CD14-positive monocyte (primary cell): ENCODE results near the gene ZBTB47. TPM values are rescaled to one million over a fixed set of nuclear protein-coding genes. Genes with fewer than 3 reads are reported as not detected.

Experiments used
- DNase-seq, 3 donors: peaks; one replicate each; pipeline ENCODE4 v3.0.0-alpha.2; 2011 to 2022
- H2AFZ ChIP-seq: 2 replicates; pipeline ENCODE4 v1.6.0; 2012; ENCODE audit warnings: mild to moderate bottlenecking, low read depth, low read length, inconsistent platforms; ENCODE audit not compliant: insufficient read depth, poor library complexity, severe bottlenecking
- H3K27ac ChIP-seq, 2 donors: 1 replicate in 1 of 2; 2 replicates in 1 of 2; pipeline ENCODE4 v1.5.1; 2012 to 2013; ENCODE audit warnings: low read length in 2 of 2, control low read depth in 1 of 2, inconsistent platforms in 1 of 2, low read depth in 1 of 2, mild to moderate bottlenecking in 1 of 2
- H3K27me3 ChIP-seq, 2 donors: one replicate each; pipeline versions ENCODE4 v1.6.0 to v1.6.1; 2011 to 2013; ENCODE audit warnings: low read length in 2 of 2; ENCODE audit not compliant: control insufficient read depth in 2 of 2, insufficient read depth in 2 of 2
- H3K36me3 ChIP-seq, 2 donors: replicated peaks in 1 of 2; 1 replicate in 1 of 2; 2 replicates in 1 of 2; pipeline versions ENCODE4 v1.5.1 to v1.6.1; 2012 to 2013; ENCODE audit warnings: low read length in 2 of 2, control low read depth in 1 of 2, inconsistent platforms in 1 of 2, mild to moderate bottlenecking in 1 of 2; ENCODE audit not compliant: insufficient read depth in 2 of 2, control insufficient read depth in 1 of 2
- H3K4me1 ChIP-seq, 2 donors: 1 replicate in 1 of 2; 2 replicates in 1 of 2; pipeline versions ENCODE4 v1.5.1 to v1.6.1; 2012 to 2013; ENCODE audit warnings: low read length in 2 of 2, control low read depth in 1 of 2, inconsistent platforms in 1 of 2, mild to moderate bottlenecking in 1 of 2, moderate library complexity in 1 of 2; ENCODE audit not compliant: insufficient read depth in 2 of 2, control insufficient read depth in 1 of 2
- H3K4me2 ChIP-seq: replicated peaks from 2 replicates; pipeline ENCODE3; 2012; ENCODE audit warnings: low read length, moderate library complexity, mild to moderate bottlenecking; ENCODE audit not compliant: poor library complexity, severe bottlenecking; ENCODE audit errors: extremely low read depth
- H3K4me3 ChIP-seq, 3 experiments: fragments of 200-600 bp in 1 of 3; sonication (generic) in 1 of 3; replicated peaks in 1 of 3; 1 replicate in 2 of 3; 2 replicates in 1 of 3; pipeline ENCODE4 v1.5.1; 2011 to 2013; ENCODE audit warnings: low read length in 3 of 3, mild to moderate bottlenecking in 3 of 3, control low read depth in 2 of 3, low read depth in 2 of 3, inconsistent platforms in 1 of 3, moderate library complexity in 1 of 3
- H3K79me2 ChIP-seq: 2 replicates; pipeline ENCODE4 v1.6.0; 2012; ENCODE audit warnings: mild to moderate bottlenecking, control low read depth, inconsistent platforms, low read length, moderate library complexity; ENCODE audit not compliant: insufficient read depth
- H3K9ac ChIP-seq: 2 replicates; pipeline ENCODE4 v1.6.0; 2017; ENCODE audit warnings: low read length, mild to moderate bottlenecking; ENCODE audit not compliant: insufficient read depth, poor library complexity, severe bottlenecking
- H3K9me3 ChIP-seq, 2 donors: replicated peaks in 1 of 2; 1 replicate in 1 of 2; 2 replicates in 1 of 2; pipeline versions ENCODE4 v1.5.1 to v1.6.1; 2012 to 2013; ENCODE audit warnings: low read length in 2 of 2, control low read depth in 1 of 2; ENCODE audit not compliant: control insufficient read depth in 1 of 2, insufficient read depth in 1 of 2
- H4K20me1 ChIP-seq: 2 replicates; pipeline ENCODE4 v1.6.0; 2012; ENCODE audit warnings: mild to moderate bottlenecking, low read length, control low read depth, moderate library complexity; ENCODE audit not compliant: insufficient read depth
- H3K27ac Mint-ChIP-seq, 7 donors: one replicate each; pipeline ENCODE4 v1.8.0; 2020; ENCODE audit warnings: mild to moderate bottlenecking in 7 of 7, mixed read lengths in 7 of 7, moderate library complexity in 6 of 7, inconsistent platforms in 2 of 7
- H3K27me3 Mint-ChIP-seq, 3 donors: one replicate each; pipeline ENCODE4 v1.8.0; 2021 to 2022; ENCODE audit warnings: low read depth in 3 of 3, mild to moderate bottlenecking in 3 of 3, mixed read lengths in 3 of 3, moderate library complexity in 3 of 3, inconsistent platforms in 1 of 3
- H3K36me3 Mint-ChIP-seq, 2 donors: one replicate each; pipeline ENCODE4 v1.8.0; 2020; ENCODE audit warnings: mixed read lengths in 2 of 2, inconsistent platforms in 1 of 2, mild to moderate bottlenecking in 1 of 2
- H3K4me1 Mint-ChIP-seq: one replicate; pipeline ENCODE4 v1.8.0; 2020; ENCODE audit warnings: mild to moderate bottlenecking, mixed read lengths
- H3K4me3 Mint-ChIP-seq, 2 donors: one replicate each; pipeline ENCODE4 v1.8.0; 2020; ENCODE audit warnings: mild to moderate bottlenecking in 2 of 2, mixed read lengths in 2 of 2, moderate library complexity in 1 of 2
- H3K9me3 Mint-ChIP-seq, 7 donors: one replicate each; pipeline ENCODE4 v1.8.0; 2020 to 2022; ENCODE audit warnings: mixed read lengths in 7 of 7, mild to moderate bottlenecking in 6 of 7, moderate library complexity in 6 of 7, inconsistent platforms in 2 of 7
- CTCF ChIP-seq: fragments of 200-600 bp; IDR thresholded peaks from one replicate; pipeline ENCODE4 v1.8.0; 2022; ENCODE audit warnings: antibody characterized with exemption, mild to moderate bottlenecking
- WGBS: methylation state at CpG from one replicate; pipeline ENCODE4 v1.1.5; 2013; ENCODE audit warnings: missing lambda C conversion rate; ENCODE audit not compliant: insufficient coverage; 5-methylcytosine and 5-hydroxymethylcytosine counted together
- intact Hi-C, 2 donors: fragments of 100-400 bp; cut with micrococcal nuclease; formaldehyde crosslinking; loops; one replicate each; pipeline versions ENCODE4 v1.15.0 to v1.15.1; 2023
- polyA plus RNA-seq, 3 donors: library from polyadenylated mRNA; depleted of rRNA in 1 of 3; unstranded in 2 of 3; stranded (reverse) in 1 of 3; fragments of 300-500 nt in 2 of 3; fragments of >200 nt in 1 of 3; fragmentation: Illumina TruSeq in 2 of 3; gene quantifications; 1 replicate in 2 of 3; 2 replicates in 1 of 3; pipeline ENCODE4 v1.2.3, GENCODE V29; 2012 to 2021

The ZBTB47 gene
- polyA plus RNA-seq, 3 donors: 0.35 to 9.8 (median 0.41) TPM

- Mint-ChIP-seq H3K27me3 (peaks cover 3 to 15% (median 4%) of the 10 kb centered on the region in 3 donors), H3K4me3 (no peak overlapping the region), H3K4me1 (peaks cover 8% of the 10 kb centered on the region), H3K27ac (no peak overlapping the region), H3K9me3 (peaks cover 3 to 17% (median 8%) of the 10 kb centered on the region in 7 donors), H3K36me3 (no peaks in the 10 kb centered on the region)
- Histone ChIP-seq H3K36me3 (no peaks in the 10 kb centered on the region), H2AFZ (no peak overlapping the region), H3K9ac (no peak overlapping the region), H3K27ac (no peak overlapping the region), H4K20me1 (no peaks in the 10 kb centered on the region), H3K4me1 (no peaks in the 10 kb centered on the region), H3K9me3 (peaks cover 0 to 10% of the 10 kb centered on the region in 2 donors), H3K79me2 (no peaks in the 10 kb centered on the region), H3K27me3 (no peaks in the 10 kb centered on the region), H3K4me2 (no peak overlapping the region), H3K4me3 (no peak overlapping the region)
- no peak for DNase-seq
- intact Hi-C loops: no loop called here
- no peak for TF ChIP-seq CTCF
- WGBS: no CpG with 5 or more reads among the region's 7 CpGs
These were observed 16.6 kb downstream of the ZBTB47 start for GRCh38 chr3:42670051-42670576.

GRCh38 chr3:42670670-42671069 lies 17.2 kb downstream of the ZBTB47 start:
- no peak for TF ChIP-seq CTCF
- no peaks in the 10 kb centered on the region for H3K36me3 ChIP-seq
- H3K27me3 Mint-ChIP-seq: peaks cover 4 to 15% (median 6%) of the 10 kb centered on the region in 3 donors
- H3K36me3 Mint-ChIP-seq: no peaks in the 10 kb centered on the region
- H3K4me3 ChIP-seq: no peak overlapping the region
- H3K4me1 ChIP-seq: no peaks in the 10 kb centered on the region
- no peak overlapping the region for H3K27ac Mint-ChIP-seq
- peaks cover 8% of the 10 kb centered on the region for H3K4me1 Mint-ChIP-seq
- WGBS: no CpG with 5 or more reads among the region's 1 CpG
- peaks cover 0 to 10% of the 10 kb centered on the region in 2 donors for H3K9me3 ChIP-seq
- H2AFZ ChIP-seq: no peak overlapping the region
- no peak overlapping the region for H3K27ac ChIP-seq
- no peak overlapping the region for H3K4me3 Mint-ChIP-seq
- H3K27me3 ChIP-seq: no peaks in the 10 kb centered on the region
- no peak for DNase-seq
- no peak overlapping the region for H3K4me2 ChIP-seq
- H3K79me2 ChIP-seq: no peaks in the 10 kb centered on the region
- no peaks in the 10 kb centered on the region for H4K20me1 ChIP-seq
- H3K9ac ChIP-seq: no peak overlapping the region
- intact Hi-C loops: no loop called here
- H3K9me3 Mint-ChIP-seq: peaks cover 4 to 19% (median 9%) of the 10 kb centered on the region in 7 donors
